Measurements from ENCODE around the gene SERPINH1. TPM values are rescaled to one million over a fixed set of nuclear protein-coding genes. Genes with fewer than 3 reads are reported as not detected.

Gene SERPINH1
- polyA plus RNA-seq, 3 donors, result 1.6 to 4.6 (median 2.1) TPM

DNA sequence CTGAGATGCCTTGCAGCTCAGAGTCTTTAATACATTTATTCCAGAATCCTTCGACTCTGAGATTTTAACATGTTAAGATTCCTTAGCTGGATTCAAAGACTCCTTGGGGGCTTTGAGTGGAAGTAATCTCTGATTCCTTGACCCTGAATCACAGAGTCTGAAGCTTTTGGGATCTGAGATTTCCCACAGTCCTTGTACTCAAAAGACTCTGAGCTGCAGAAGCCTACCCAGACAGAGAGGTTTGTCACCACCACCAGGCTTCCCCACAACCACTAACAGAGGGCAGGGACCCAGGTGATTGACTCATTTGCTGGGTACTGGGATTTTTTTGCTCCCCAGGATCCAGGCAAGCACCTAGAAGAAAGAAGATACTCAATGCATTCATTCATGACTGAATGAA, 1.4 kb upstream of the SERPINH1 start:
- no peak overlapping the region for H3K27ac ChIP-seq (ENCODE audit: low read depth in 1 of 2, low read length in 2 of 2)
- Mint-ChIP-seq H3K27me3 (ENCODE audit: low read depth in 3 of 3) (peaks cover 8 to 24% (median 11%) of the 10 kb centered on the region in 3 donors), H3K36me3 (no peaks in the 10 kb centered on the region), H3K4me1 (peaks cover 22% of the 10 kb centered on the region), H3K4me3 (no peak overlapping the region), H3K27ac (no peak overlapping the region), H3K9me3 (peaks cover 0 to 5% (median 0%) of the 10 kb centered on the region in 7 donors)
- no peak for DNase-seq
- TF ChIP-seq, protein P1, sequence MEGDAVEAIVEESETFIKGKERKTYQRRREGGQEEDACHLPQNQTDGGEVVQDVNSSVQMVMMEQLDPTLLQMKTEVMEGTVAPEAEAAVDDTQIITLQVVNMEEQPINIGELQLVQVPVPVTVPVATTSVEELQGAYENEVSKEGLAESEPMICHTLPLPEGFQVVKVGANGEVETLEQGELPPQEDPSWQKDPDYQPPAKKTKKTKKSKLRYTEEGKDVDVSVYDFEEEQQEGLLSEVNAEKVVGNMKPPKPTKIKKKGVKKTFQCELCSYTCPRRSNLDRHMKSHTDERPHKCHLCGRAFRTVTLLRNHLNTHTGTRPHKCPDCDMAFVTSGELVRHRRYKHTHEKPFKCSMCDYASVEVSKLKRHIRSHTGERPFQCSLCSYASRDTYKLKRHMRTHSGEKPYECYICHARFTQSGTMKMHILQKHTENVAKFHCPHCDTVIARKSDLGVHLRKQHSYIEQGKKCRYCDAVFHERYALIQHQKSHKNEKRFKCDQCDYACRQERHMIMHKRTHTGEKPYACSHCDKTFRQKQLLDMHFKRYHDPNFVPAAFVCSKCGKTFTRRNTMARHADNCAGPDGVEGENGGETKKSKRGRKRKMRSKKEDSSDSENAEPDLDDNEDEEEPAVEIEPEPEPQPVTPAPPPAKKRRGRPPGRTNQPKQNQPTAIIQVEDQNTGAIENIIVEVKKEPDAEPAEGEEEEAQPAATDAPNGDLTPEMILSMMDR (IDR thresholded peaks at IDR 0.05), result no peak
- H3K4me1 ChIP-seq (ENCODE audit: control insufficient read depth in 1 of 2, insufficient read depth in 2 of 2, low read length in 2 of 2), result peaks cover 11 to 21% of the 10 kb centered on the region in 2 donors
- no peak overlapping the region for H3K4me2 ChIP-seq (replicated peaks; ENCODE audit: extremely low read depth, low read length, poor library complexity, severe bottlenecking)
- no peak overlapping the region for H3K9ac ChIP-seq (ENCODE audit: insufficient read depth, low read length, poor library complexity, severe bottlenecking)
- WGBS (ENCODE audit: insufficient coverage), result no CpG with 5 or more reads among the region's 1 CpG
- no peaks in the 10 kb centered on the region for H3K9me3 ChIP-seq (replicated peaks in 1 of 2; ENCODE audit: control insufficient read depth in 1 of 2, insufficient read depth in 1 of 2, low read length in 2 of 2)
- no peaks in the 10 kb centered on the region for H3K36me3 ChIP-seq (replicated peaks in 1 of 2; ENCODE audit: control insufficient read depth in 1 of 2, insufficient read depth in 2 of 2, low read length in 2 of 2)
- intact Hi-C loops (cut with micrococcal nuclease), result no loop called here
- no peaks in the 10 kb centered on the region for H3K79me2 ChIP-seq (ENCODE audit: insufficient read depth, low read length)
- no peak overlapping the region for H3K4me3 ChIP-seq (replicated peaks in 1 of 3; ENCODE audit: low read depth in 2 of 3, low read length in 3 of 3)
- H4K20me1 ChIP-seq (ENCODE audit: insufficient read depth, low read length), result no peaks in the 10 kb centered on the region
- H2AFZ ChIP-seq (ENCODE audit: insufficient read depth, low read depth, low read length, poor library complexity, severe bottlenecking), result no peak overlapping the region
- peaks cover 5 to 12% of the 10 kb centered on the region in 2 donors for H3K27me3 ChIP-seq (ENCODE audit: control insufficient read depth in 2 of 2, insufficient read depth in 2 of 2, low read length in 2 of 2)

DNA sequence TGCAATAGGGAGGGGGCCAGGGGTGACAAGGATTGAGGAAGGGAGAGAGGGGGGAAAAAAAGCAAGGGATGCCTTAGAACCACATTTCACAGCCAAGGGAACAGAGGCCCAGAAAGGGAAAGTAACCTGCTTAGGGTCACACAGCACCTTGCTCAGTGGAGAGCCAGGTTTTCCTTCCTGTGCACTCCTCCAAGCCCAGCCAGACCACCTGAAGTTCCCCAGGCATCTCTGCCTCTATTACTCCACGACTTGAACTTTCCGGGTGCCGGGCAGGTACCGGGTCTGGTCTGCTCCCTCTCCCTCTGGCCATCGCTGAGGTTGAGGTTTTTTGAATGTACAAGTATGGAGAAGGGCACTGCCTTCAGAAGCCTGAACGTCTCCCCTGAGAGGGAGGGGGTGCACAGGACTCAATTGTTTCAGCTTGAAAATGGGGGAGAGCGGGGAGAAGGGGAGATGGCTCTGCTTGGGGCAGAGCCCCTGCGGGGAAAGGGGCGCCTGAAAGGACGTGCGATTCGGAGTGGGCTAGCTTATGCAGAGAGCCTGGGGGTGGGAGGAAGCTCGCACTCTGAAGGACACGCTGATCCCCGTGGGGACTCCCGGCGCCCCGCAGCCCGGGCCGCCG, 516 bp upstream of the SERPINH1 start:
- H2AFZ ChIP-seq (ENCODE audit: insufficient read depth, low read depth, low read length, poor library complexity, severe bottlenecking), result peak overlapping the region; percentile 93
- no peaks in the 10 kb centered on the region for H3K36me3 ChIP-seq (replicated peaks in 1 of 2; ENCODE audit: control insufficient read depth in 1 of 2, insufficient read depth in 2 of 2, low read length in 2 of 2)
- H3K9ac ChIP-seq (ENCODE audit: insufficient read depth, low read length, poor library complexity, severe bottlenecking), result peak overlapping the region; percentile 77
- Mint-ChIP-seq H3K9me3 (peaks cover 0 to 5% (median 0%) of the 10 kb centered on the region in 7 donors), H3K27ac (peak overlapping the region in 4 of 7 donors; percentile 73 to 85 (median 79)), H3K36me3 (no peaks in the 10 kb centered on the region), H3K27me3 (ENCODE audit: low read depth in 3 of 3) (peaks cover 8 to 24% (median 11%) of the 10 kb centered on the region in 3 donors), H3K4me3 (peak overlapping the region; percentile 100), H3K4me1 (peaks cover 22% of the 10 kb centered on the region)
- H4K20me1 ChIP-seq (ENCODE audit: insufficient read depth, low read length), result no peaks in the 10 kb centered on the region
- intact Hi-C loops (cut with micrococcal nuclease), result no loop called here
- H3K27me3 ChIP-seq (ENCODE audit: control insufficient read depth in 2 of 2, insufficient read depth in 2 of 2, low read length in 2 of 2), result peaks cover 5 to 12% of the 10 kb centered on the region in 2 donors
- no peaks in the 10 kb centered on the region for H3K9me3 ChIP-seq (replicated peaks in 1 of 2; ENCODE audit: control insufficient read depth in 1 of 2, insufficient read depth in 1 of 2, low read length in 2 of 2)
- H3K4me1 ChIP-seq (ENCODE audit: control insufficient read depth in 1 of 2, insufficient read depth in 2 of 2, low read length in 2 of 2), result peaks cover 11 to 21% of the 10 kb centered on the region in 2 donors
- peak overlapping the region; percentile 94 for H3K4me2 ChIP-seq (replicated peaks; ENCODE audit: extremely low read depth, low read length, poor library complexity, severe bottlenecking)
- peak; percentile 8 to 18 (median 10) for DNase-seq
- 7% methylated on average over 18 of the region's 21 CpGs for WGBS (ENCODE audit: insufficient coverage)
- TF ChIP-seq, protein P1 (IDR thresholded peaks at IDR 0.05), result no peak
- H3K4me3 ChIP-seq (replicated peaks in 1 of 3; ENCODE audit: low read depth in 2 of 3, low read length in 3 of 3), result peak overlapping the region; percentile 60 to 88 (median 82)
- peak overlapping the region in 1 of 2 donors; percentile 62 for H3K27ac ChIP-seq (ENCODE audit: low read depth in 1 of 2, low read length in 2 of 2)
- no peaks in the 10 kb centered on the region for H3K79me2 ChIP-seq (ENCODE audit: insufficient read depth, low read length)
